SJSA1 (cell line): ENCODE measurements around the gene HTR7. TPM values are rescaled to one million over a fixed set of nuclear protein-coding genes. Genes with fewer than 3 reads are reported as not detected.

ENCODE experiments used
- DNase-seq, 2 experiments: peaks; one replicate each; pipeline ENCODE4 v3.0.0-alpha.2; 2015 to 2020; ENCODE audit warnings: low spot score in 2 of 2, low read depth in 1 of 2
- H3K27ac ChIP-seq: fragments of 250-450 bp; sonication (Bioruptor Pico); 2 replicates; pipeline ENCODE4 v1.5.1; 2020; ENCODE audit warnings: mild to moderate bottlenecking, moderate library complexity
- H3K27me3 ChIP-seq: fragments of 250-450 bp; sonication (Bioruptor Pico); replicated peaks from 2 replicates; pipeline ENCODE4 v1.5.1; 2020; ENCODE audit warnings: mild to moderate bottlenecking, moderate library complexity
- H3K36me3 ChIP-seq: fragments of 250-450 bp; sonication (Bioruptor Pico); 2 replicates; pipeline ENCODE4 v1.5.1; 2020; ENCODE audit warnings: mild to moderate bottlenecking
- H3K4me1 ChIP-seq: fragments of 250-450 bp; sonication (Bioruptor Pico); replicated peaks from 2 replicates; pipeline ENCODE4 v1.6.1; 2021; ENCODE audit warnings: mild to moderate bottlenecking
- H3K4me3 ChIP-seq: fragments of 250-450 bp; sonication (Bioruptor Pico); 2 replicates; pipeline ENCODE4 v1.5.1; 2020; ENCODE audit warnings: mild to moderate bottlenecking
- H3K9me3 ChIP-seq: fragments of 250-450 bp; sonication (Bioruptor Pico); replicated peaks from 2 replicates; pipeline ENCODE4 v1.5.1; 2020; ENCODE audit warnings: mild to moderate bottlenecking
- total RNA-seq: library from RNA; depleted of rRNA; stranded (reverse); fragments of >200 nt; shearing (Covaris generic); gene quantifications from 2 replicates; pipeline ENCODE4 v1.2.3, GENCODE V29; 2014

HTR7 gene
- total RNA-seq, 1 experiment from 2014 or later, result 1.8 TPM

DNA sequence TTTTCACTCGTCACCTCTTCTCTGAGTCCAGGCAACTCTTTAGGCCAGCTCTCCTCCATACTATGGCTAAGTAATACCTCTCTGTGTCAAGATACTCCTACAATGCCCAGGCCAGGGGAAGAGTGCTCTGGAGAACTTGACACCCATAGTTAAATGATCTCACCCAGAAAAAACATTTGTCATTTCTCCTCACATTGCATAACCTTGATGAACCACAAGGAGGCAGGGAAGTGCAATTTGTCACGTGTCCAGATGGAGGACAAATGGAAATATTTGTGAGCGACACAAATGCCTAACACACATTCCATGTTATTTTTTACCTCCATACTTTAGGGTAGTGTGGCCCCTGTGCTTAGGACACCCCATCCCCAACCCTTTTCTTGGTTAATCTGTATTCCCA lies 78.3 kb downstream of the HTR7 start:
- H3K4me3 ChIP-seq, result no peak overlapping the region
- 0 out of 2 replicates have a peak, but pooled peaks cover 2% of the 10 kb centered on the region for H3K27me3 ChIP-seq
- no peaks in the 10 kb centered on the region for H3K9me3 ChIP-seq
- H3K27ac ChIP-seq, result no peak overlapping the region
- peak in 1 of 2 experiments; percentile 5 for DNase-seq
- no peaks in the 10 kb centered on the region for H3K4me1 ChIP-seq
- no peaks in the 10 kb centered on the region for H3K36me3 ChIP-seq

- Histone ChIP-seq H3K4me3 (no peak overlapping the region), H3K27ac (no peak overlapping the region), H3K36me3 (no peaks in the 10 kb centered on the region), H3K4me1 (no peaks in the 10 kb centered on the region), H3K27me3 (0 out of 2 replicates have a peak, but pooled peaks cover 1% of the 10 kb centered on the region), H3K9me3 (no peaks in the 10 kb centered on the region)
- DNase-seq, result no peak
These were observed 80.2 kb downstream of the HTR7 start for GRCh38 chr10:90777621-90778020.

DNA sequence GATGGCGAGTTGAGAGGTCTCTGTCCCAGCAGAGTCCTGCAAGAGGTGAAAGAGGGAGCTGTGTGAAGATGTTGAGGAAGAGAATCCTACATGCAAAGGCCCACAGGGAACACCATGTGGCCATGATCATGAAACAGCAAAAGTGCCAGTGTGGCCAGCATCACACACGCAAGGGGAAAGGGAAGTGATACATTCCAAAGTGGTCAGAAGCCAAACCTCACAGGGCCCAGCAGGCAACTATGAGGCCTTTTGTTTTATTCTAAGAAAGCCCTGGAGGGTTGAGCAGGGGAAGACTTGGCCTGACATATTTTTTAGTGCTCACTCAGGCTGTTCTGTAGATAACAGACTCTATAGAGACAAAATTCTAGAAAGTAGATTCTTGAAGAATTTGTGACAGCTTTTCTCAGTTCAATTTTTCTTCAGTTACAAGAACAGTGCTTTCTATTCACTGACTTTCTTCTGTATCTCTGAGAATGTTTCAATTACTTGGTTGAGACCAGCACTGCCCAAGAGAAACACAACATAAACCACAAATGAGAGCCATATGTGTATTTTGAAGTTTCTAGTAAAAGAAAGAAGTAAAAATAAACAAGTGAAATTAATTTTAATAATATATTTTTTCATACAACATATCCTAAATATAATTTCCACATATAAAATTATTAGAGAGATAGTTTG lies 82.3 kb downstream of the HTR7 start:
- no peak for DNase-seq
- H3K9me3 ChIP-seq, result no peaks in the 10 kb centered on the region
- no peak overlapping the region for H3K27ac ChIP-seq
- H3K4me3 ChIP-seq, result no peak overlapping the region
- H3K36me3 ChIP-seq, result no peaks in the 10 kb centered on the region
- no peaks in the 10 kb centered on the region for H3K4me1 ChIP-seq
- H3K27me3 ChIP-seq, result no peaks in the 10 kb centered on the region

DNA sequence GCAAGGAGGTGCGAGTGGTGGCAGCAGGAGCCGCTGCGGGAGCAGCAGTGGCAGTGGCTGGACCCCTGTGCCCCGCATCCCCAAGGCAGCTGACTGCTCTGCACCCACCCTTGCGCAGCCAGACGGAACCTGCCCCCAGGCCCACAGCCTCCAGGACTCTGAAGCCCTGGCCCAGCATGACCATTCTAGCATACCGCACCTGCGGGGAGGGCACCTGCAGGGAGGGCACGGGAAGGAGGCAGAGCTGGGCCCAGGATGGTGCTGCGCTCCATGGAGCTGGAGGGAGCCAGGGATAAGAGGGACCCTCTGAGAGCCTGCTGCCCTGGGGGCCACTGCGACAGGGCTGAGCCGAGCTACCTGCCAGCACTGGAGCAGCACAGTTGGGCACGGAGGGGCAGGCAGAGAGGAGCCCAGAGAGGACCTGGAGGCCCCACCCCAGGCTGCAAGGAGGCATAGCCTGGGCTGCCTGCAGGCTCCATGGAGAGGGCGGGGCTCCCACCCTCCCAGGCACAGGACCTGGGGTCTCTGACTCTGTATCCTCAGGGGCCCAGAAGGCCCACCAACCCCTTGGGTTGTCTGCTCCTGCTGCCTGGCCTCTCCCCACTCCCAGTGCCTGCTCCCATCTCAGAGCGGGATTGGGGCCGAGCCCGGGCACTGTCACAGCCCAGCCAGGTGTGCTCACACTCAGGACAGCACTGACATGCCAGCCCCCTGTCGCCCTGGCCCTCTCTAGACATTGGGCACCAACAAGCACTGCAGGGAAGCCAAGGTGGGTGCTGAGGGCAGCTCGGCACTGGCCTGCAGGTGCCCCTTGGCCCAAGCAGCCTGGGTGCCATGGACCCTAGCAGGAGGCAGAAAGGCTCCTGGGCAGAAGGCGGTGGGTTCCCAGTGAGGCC lies 87.6 kb downstream of the HTR7 start:
- Histone ChIP-seq H3K27ac (no peak overlapping the region), H3K27me3 (no peaks in the 10 kb centered on the region), H3K36me3 (no peaks in the 10 kb centered on the region), H3K4me3 (no peak overlapping the region), H3K9me3 (no peaks in the 10 kb centered on the region), H3K4me1 (no peaks in the 10 kb centered on the region)
- DNase-seq, result no peak

GRCh38 chr10:90751107-90751997 lies 106.5 kb downstream of the HTR7 start:
- H3K36me3 ChIP-seq, result no peaks in the 10 kb centered on the region
- DNase-seq, result peak in 1 of 2 experiments; percentile 41
- H3K9me3 ChIP-seq, result no peaks in the 10 kb centered on the region
- H3K27me3 ChIP-seq, result peaks cover 6% of the 10 kb centered on the region; the same call in 1 of the 2 replicates
- no peak overlapping the region for H3K27ac ChIP-seq
- no peaks in the 10 kb centered on the region for H3K4me1 ChIP-seq
- no peak overlapping the region for H3K4me3 ChIP-seq

DNA sequence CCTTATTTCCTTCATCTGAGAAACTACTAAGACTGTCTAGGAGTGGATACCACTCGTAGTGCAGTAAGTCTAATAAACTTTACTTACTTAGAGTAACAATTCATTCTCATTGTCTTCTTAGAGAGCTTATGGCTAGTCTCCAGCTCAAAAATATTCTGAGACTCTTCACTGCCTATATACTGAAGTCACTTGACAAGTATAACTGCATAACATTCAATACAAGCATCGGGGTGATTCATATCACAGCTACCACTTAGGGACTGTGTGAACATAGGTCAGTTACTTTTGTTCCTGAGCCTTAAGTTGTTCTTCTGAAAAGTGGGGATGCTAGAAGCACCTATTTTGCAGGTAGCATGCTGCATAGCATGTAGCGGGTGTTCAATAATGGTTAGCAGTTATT lies 111.0 kb downstream of the HTR7 start:
- Histone ChIP-seq H3K9me3 (0 out of 2 replicates have a peak, but pooled peaks cover 4% of the 10 kb centered on the region), H3K4me3 (no peak overlapping the region), H3K36me3 (no peaks in the 10 kb centered on the region), H3K27ac (no peak overlapping the region), H3K4me1 (peaks cover 15% of the 10 kb centered on the region), H3K27me3 (0 out of 2 replicates have a peak, but pooled peaks cover 6% of the 10 kb centered on the region)
- no peak for DNase-seq

DNA sequence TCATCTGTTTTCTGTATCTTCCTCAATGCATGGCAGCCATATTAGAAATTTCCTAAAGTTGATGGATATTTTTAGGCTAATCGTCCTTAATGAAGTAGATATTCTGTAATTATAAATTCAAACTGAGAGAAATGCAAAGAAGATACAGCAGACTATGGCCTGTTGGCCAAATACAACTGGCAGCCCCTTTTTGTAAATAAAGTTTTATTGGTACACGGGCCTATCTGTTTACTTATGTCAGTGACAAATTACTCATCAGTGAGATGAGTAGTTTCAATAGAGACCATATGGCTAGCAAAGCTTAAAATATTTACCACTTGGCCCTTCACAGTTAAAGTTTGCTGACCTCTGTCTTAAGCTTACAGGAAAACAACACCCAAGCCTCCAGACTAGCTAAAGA lies 112.3 kb downstream of the HTR7 start:
- H3K36me3 ChIP-seq, result no peaks in the 10 kb centered on the region
- H3K27ac ChIP-seq, result no peak overlapping the region
- H3K9me3 ChIP-seq, result 0 out of 2 replicates have a peak, but pooled peaks cover 4% of the 10 kb centered on the region
- DNase-seq, result no peak
- no peak overlapping the region for H3K4me3 ChIP-seq
- H3K27me3 ChIP-seq, result 0 out of 2 replicates have a peak, but pooled peaks cover 5% of the 10 kb centered on the region
- H3K4me1 ChIP-seq, result peaks cover 20% of the 10 kb centered on the region

DNA sequence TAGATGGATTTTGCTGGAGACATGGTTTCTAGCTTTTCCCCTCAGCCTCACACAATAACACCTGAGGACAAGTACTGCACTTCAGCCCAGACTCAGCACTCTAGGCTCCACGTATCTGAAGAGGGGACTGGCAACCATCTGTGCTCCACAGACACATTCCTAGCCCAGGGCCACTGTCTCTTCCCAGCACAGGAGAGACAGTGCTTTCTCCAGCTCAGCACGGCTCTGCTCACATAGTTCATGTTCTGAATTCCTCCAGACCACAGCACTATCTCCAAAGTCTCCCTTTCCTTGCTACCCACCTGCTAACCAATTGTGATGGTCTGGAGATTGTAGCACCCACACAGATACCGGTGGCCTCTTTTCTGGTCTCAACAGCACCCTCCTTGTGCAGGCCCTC lies 114.5 kb downstream of the HTR7 start:
- Histone ChIP-seq H3K4me3 (no peak overlapping the region), H3K27ac (no peak overlapping the region), H3K27me3 (no peaks in the 10 kb centered on the region), H3K36me3 (no peaks in the 10 kb centered on the region), H3K4me1 (peaks cover 20% of the 10 kb centered on the region), H3K9me3 (0 out of 2 replicates have a peak, but pooled peaks cover 4% of the 10 kb centered on the region)
- DNase-seq, result no peak

- no peaks in the 10 kb centered on the region for H3K27me3 ChIP-seq
- H3K4me3 ChIP-seq, result no peak overlapping the region
- H3K9me3 ChIP-seq, result 0 out of 2 replicates have a peak, but pooled peaks cover 4% of the 10 kb centered on the region
- peak overlapping the region; percentile 35 for H3K27ac ChIP-seq
- no peaks in the 10 kb centered on the region for H3K36me3 ChIP-seq
- DNase-seq, result peak; percentile 52 to 86
- peaks cover 20% of the 10 kb centered on the region for H3K4me1 ChIP-seq
These were observed 115.8 kb downstream of the HTR7 start for GRCh38 chr10:90741926-90742565.

- H3K36me3 ChIP-seq, result no peaks in the 10 kb centered on the region
- no peaks in the 10 kb centered on the region for H3K9me3 ChIP-seq
- H3K27ac ChIP-seq, result no peak overlapping the region
- DNase-seq, result no peak
- H3K4me1 ChIP-seq, result peaks cover 20% of the 10 kb centered on the region
- H3K27me3 ChIP-seq, result no peaks in the 10 kb centered on the region
- H3K4me3 ChIP-seq, result no peak overlapping the region
These were observed 117.6 kb downstream of the HTR7 start for GRCh38 chr10:90740265-90740664.

DNA sequence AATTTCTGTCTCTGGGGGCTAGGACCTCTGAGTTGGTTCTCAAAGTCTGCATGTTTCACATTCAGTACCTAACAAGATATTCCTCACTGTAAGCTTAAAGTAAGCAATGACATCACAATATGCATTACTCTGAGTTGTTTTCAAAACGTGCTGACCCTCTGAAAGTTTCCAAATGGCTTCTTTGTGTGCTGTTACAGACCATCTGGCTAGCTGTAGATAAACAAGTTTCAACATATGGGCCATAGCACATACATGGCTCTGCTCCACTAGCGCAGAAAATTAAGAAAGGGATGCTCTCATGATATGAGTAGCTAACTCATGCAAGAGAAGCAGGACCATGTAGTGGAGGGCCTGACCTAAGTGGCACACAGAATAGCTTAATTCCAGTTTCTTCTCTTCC lies 119.0 kb downstream of the HTR7 start:
- Histone ChIP-seq H3K9me3 (no peaks in the 10 kb centered on the region), H3K27me3 (no peaks in the 10 kb centered on the region), H3K4me1 (peaks cover 20% of the 10 kb centered on the region), H3K4me3 (no peak overlapping the region), H3K36me3 (no peaks in the 10 kb centered on the region), H3K27ac (no peak overlapping the region)
- no peak for DNase-seq

DNA sequence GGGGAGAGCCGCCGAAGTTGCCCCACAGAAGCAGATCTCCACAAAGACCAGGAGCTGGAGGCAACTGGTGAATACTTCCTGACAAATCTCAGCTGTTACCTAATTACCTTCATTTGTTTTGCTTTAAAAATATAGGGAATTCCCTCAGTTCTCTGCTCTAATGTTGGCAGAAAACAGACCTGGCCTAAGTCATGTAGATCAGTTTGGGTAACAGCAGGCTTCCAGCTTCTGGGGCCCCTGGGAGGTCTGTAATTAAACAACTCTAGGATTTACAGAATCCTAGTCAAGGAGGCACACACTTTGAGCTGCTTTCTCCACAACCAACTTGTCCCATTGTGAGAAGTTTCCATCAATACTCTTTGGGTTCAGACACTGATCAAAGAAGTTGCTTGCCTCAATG lies 123.4 kb downstream of the HTR7 start:
- H3K36me3 ChIP-seq, result no peaks in the 10 kb centered on the region
- 0 out of 2 replicates have a peak, but pooled peaks cover 9% of the 10 kb centered on the region for H3K27me3 ChIP-seq
- no peak overlapping the region for H3K4me3 ChIP-seq

DNA sequence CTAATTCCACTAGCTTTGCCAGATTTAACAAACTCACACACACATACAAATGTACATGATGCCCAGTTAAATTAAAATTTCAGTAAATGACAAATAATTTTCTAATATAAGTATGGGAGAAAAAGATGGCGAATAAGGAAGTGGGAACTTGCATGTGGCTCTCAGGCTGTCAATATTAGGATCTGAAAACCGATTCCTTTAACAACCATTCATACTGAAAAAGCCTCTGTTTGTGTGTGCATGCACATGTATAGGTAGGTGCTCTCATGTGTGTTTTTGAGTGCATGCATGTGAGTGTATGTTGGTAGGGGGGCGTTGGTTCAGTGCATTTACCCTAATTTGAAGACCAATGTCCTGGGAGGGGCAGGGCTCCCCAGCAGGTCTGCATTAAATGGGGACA lies 125.3 kb downstream of the HTR7 start:
- no peak for DNase-seq
- Histone ChIP-seq H3K36me3 (no peaks in the 10 kb centered on the region), H3K27ac (no peak overlapping the region), H3K27me3 (0 out of 2 replicates have a peak, but pooled peaks cover 9% of the 10 kb centered on the region), H3K4me3 (no peak overlapping the region), H3K9me3 (no peaks in the 10 kb centered on the region), H3K4me1 (no peaks in the 10 kb centered on the region)

More for the DNA sequence above, 123.4 kb downstream of the HTR7 start:
- no peak for DNase-seq
- no peak overlapping the region for H3K27ac ChIP-seq
- H3K9me3 ChIP-seq, result no peaks in the 10 kb centered on the region
- H3K4me1 ChIP-seq, result no peaks in the 10 kb centered on the region
